Upper lobe of left lung (tissue), 6 donors: ENCODE data around the gene EVI5. TPM values are rescaled to one million over a fixed set of nuclear protein-coding genes. Genes with fewer than 3 reads are reported as not detected.

Source experiments
- ATAC-seq, 2 donors: fragments of 200-7000 bp; cut with Tn5 transposase; one replicate each; pipeline ENCODE4 v1.9.1; 2022; ENCODE audit warnings: mild to moderate bottlenecking in 2 of 2, moderate library complexity in 2 of 2; ENCODE audit not compliant: low FRiP score in 2 of 2
- DNase-seq, 2 donors: peaks; one replicate each; pipeline ENCODE4 v3.0.0-alpha.2; 2019 to 2020
- H3K27ac ChIP-seq, 4 donors: fragments of 200-600 bp; sonication (generic); one replicate each; pipeline ENCODE4 v1.5.1; 2016 to 2019
- H3K27me3 ChIP-seq, 4 donors: fragments of 200-600 bp; sonication (generic); one replicate each; pipeline ENCODE4 v1.5.1; 2017 to 2019
- H3K36me3 ChIP-seq, 4 donors: fragments of 200-600 bp; sonication (generic); one replicate each; pipeline ENCODE4 v1.5.1; 2016 to 2019
- H3K4me1 ChIP-seq, 4 donors: fragments of 200-600 bp; sonication (generic); one replicate each; pipeline ENCODE4 v1.5.1; 2018 to 2019
- H3K4me3 ChIP-seq, 4 donors: fragments of 200-600 bp; sonication (generic); one replicate each; pipeline ENCODE4 v1.5.1; 2017 to 2019; ENCODE audit warnings: mild to moderate bottlenecking in 2 of 4, moderate library complexity in 1 of 4
- H3K9me3 ChIP-seq, 4 donors: fragments of 200-600 bp; sonication (generic); one replicate each; pipeline ENCODE4 v1.5.1; 2018 to 2019
- CTCF ChIP-seq, 6 experiments: fragments of 450-650 bp in 4 of 6; fragments of 200-600 bp in 2 of 6; sonication (generic) in 2 of 6; IDR thresholded peaks; one replicate each; pipeline ENCODE4 v1.5.1; 2016 to 2019; ENCODE audit warnings: antibody characterized with exemption in 6 of 6
- EP300 ChIP-seq, 4 donors: sonication (generic); formaldehyde crosslinking; IDR thresholded peaks; one replicate each; pipeline ENCODE4 v1.5.1; 2017; ENCODE audit warnings: antibody characterized with exemption in 4 of 4, control low read depth in 2 of 4
- POLR2A ChIP-seq, 4 donors: fragments of 450-650 bp; IDR thresholded peaks; one replicate each; pipeline ENCODE4 v1.5.1; 2016 to 2017; ENCODE audit warnings: antibody characterized with exemption in 4 of 4, mild to moderate bottlenecking in 2 of 4
- POLR2AphosphoS5 ChIP-seq, 2 donors: sonication (generic); formaldehyde crosslinking; IDR thresholded peaks; one replicate each; pipeline ENCODE4 v1.5.1; 2017; ENCODE audit warnings: antibody characterized with exemption in 2 of 2
- WGBS, 2 donors: methylation state at CpG; one replicate each; pipeline ENCODE4 v1.1.5; 2017 to 2018; 5-methylcytosine and 5-hydroxymethylcytosine counted together
- total RNA-seq, 6 donors: library from RNA; depleted of rRNA in 4 of 6; stranded (reverse); fragments of >200 nt in 4 of 6; gene quantifications; one replicate each; pipeline versions ENCODE4 v1.1.0 to v1.2.1, GENCODE V29; 2016 to 2021
- donor health status: DM: no; HTN: no; CAD: no; lungs with moderate emphysema.
- donor health status: DM: no; HTN: yes; CAD: no; lungs with severe emphysema.

Gene EVI5
- total RNA-seq, 6 donors from 2014 or later, result 33.5 to 62.3 (median 39.6) TPM

GRCh38 chr1:92808381-92808780 is 23.5 kb upstream of the EVI5 start:
- no peak overlapping the region for H3K4me3 ChIP-seq
- no peak for TF ChIP-seq POLR2AphosphoS5 (IDR thresholded peaks at IDR 0.05)
- no peak for TF ChIP-seq CTCF (IDR thresholded peaks at IDR 0.05)
- TF ChIP-seq POLR2A (IDR thresholded peaks at IDR 0.05), result no peak
- no peak for TF ChIP-seq EP300 (IDR thresholded peaks at IDR 0.05)
- H3K27ac ChIP-seq, result no peak overlapping the region
- no peaks in the 10 kb centered on the region for H3K36me3 ChIP-seq
- H3K4me1 ChIP-seq, result peaks cover 4 to 13% (median 6%) of the 10 kb centered on the region in 4 donors
- no peak for DNase-seq
- no peaks in the 10 kb centered on the region for H3K27me3 ChIP-seq
- H3K9me3 ChIP-seq, result no peaks in the 10 kb centered on the region
- no peak for ATAC-seq

- 90 to 92% methylated on average over 1 of the region's 1 CpG for WGBS, 2 donors
- Histone ChIP-seq H3K27me3 (no peaks in the 10 kb centered on the region), H3K36me3 (no peaks in the 10 kb centered on the region), H3K9me3 (no peaks in the 10 kb centered on the region), H3K4me1 (peaks cover 4 to 13% (median 6%) of the 10 kb centered on the region in 4 donors), H3K4me3 (no peak overlapping the region), H3K27ac (peak overlapping the region; percentile 33 to 68 (median 60))
- DNase-seq (no peak), ATAC-seq (no peak)
- TF ChIP-seq EP300 (IDR thresholded peaks at IDR 0.05) (no peak), CTCF (IDR thresholded peaks at IDR 0.05) (no peak), POLR2A (IDR thresholded peaks at IDR 0.05) (no peak), POLR2AphosphoS5 (IDR thresholded peaks at IDR 0.05) (no peak)
Measured at GRCh38 chr1:92805216-92805615, 20.3 kb upstream of the EVI5 start.

- DNase-seq (peak in 1 of 2 donors; percentile 88), ATAC-seq (peak; percentile 94 to 96)
- Histone ChIP-seq H3K27ac (peak overlapping the region; percentile 33 to 68 (median 60)), H3K4me3 (no peak overlapping the region), H3K9me3 (no peaks in the 10 kb centered on the region), H3K27me3 (no peaks in the 10 kb centered on the region), H3K36me3 (no peaks in the 10 kb centered on the region), H3K4me1 (peaks cover 4 to 13% (median 6%) of the 10 kb centered on the region in 4 donors)
- TF ChIP-seq EP300 (IDR thresholded peaks at IDR 0.05) (peak in 2 of 4 donors; percentile 87 to 95), CTCF (IDR thresholded peaks at IDR 0.05) (no peak), POLR2A (IDR thresholded peaks at IDR 0.05) (no peak), POLR2AphosphoS5 (IDR thresholded peaks at IDR 0.05) (peak; percentile 62 to 77)
- WGBS, 2 donors, result 4 to 11% methylated on average over 7 of the region's 7 CpGs
Measured at GRCh38 chr1:92804721-92805201, 19.9 kb upstream of the EVI5 start.

DNA sequence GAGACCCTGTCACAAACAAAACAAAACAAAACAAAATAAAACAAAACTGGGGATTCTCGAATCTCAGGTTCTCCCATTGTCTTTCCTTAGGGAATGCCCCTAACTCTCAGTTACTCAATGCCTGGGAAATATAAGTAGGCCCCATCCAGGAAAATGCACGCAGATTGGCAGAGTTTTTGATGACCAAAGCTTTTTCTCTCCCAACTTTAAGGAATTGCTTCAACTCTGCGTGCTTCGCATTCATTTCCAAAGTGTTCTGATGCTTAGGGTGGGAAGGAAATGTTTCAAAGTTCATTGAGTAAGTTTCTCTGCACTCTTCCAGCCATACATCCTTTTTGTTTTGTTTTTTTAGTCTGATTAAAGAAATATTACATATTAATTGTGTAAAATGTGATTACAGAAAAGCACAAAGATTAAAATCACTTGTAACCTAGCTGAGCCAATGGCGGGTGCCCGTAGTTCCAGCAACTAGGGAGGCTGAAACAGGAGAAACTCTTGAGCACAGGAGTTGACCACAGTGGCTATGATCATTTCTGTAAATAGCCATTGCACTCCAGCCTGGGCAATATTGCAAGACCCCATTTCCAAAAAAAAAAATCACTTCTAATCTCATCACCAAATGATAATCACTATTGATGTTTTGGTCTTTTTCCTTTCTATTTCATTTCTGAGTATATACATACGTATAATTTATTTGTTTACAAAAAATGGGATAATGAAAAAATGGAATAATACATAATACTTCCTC is 18.4 kb upstream of the EVI5 start:
- DNase-seq, result no peak
- 89 to 90% methylated on average over 7 of the region's 7 CpGs for WGBS, 2 donors
- H3K4me1 ChIP-seq, result peaks cover 4 to 13% (median 6%) of the 10 kb centered on the region in 4 donors
- H3K9me3 ChIP-seq, result no peaks in the 10 kb centered on the region
- ATAC-seq, result no peak
- no peaks in the 10 kb centered on the region for H3K27me3 ChIP-seq
- no peak for TF ChIP-seq EP300 (IDR thresholded peaks at IDR 0.05)
- TF ChIP-seq POLR2A (IDR thresholded peaks at IDR 0.05), result no peak
- TF ChIP-seq POLR2AphosphoS5 (IDR thresholded peaks at IDR 0.05), result no peak
- no peak for TF ChIP-seq CTCF (IDR thresholded peaks at IDR 0.05)
- H3K27ac ChIP-seq, result no peak overlapping the region
- H3K4me3 ChIP-seq, result no peak overlapping the region
- H3K36me3 ChIP-seq, result no peaks in the 10 kb centered on the region

DNA sequence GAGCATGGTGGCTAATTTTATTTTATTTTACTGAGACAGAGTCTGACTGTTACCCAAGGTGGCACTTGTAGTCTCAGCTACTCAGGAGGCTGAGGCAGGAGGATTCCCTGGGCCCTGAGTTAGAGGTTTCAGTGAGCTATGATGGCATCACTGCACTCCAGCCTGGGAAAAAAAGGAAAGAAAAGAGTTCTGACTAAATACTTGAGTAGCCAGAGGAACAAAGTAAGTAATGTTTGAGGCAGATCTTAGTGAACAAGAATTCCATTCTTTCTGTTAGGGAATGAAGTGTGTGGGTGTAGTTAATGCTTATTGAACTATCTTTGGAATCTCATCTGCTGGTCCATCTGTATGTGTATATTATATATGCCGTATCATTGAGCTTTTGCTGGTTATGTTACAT is 13.1 kb upstream of the EVI5 start:
- ATAC-seq (no peak), DNase-seq (no peak)
- TF ChIP-seq CTCF (IDR thresholded peaks at IDR 0.05) (no peak), POLR2A (IDR thresholded peaks at IDR 0.05) (no peak), POLR2AphosphoS5 (IDR thresholded peaks at IDR 0.05) (no peak), EP300 (IDR thresholded peaks at IDR 0.05) (no peak)
- Histone ChIP-seq H3K9me3 (no peaks in the 10 kb centered on the region), H3K27me3 (no peaks in the 10 kb centered on the region), H3K36me3 (no peaks in the 10 kb centered on the region), H3K27ac (no peak overlapping the region), H3K4me1 (no peaks in the 10 kb centered on the region), H3K4me3 (no peak overlapping the region)
- 71 to 76% methylated on average over 1 of the region's 1 CpG for WGBS, 2 donors
